Astrocyte (in vitro differentiated cells and primary cell): Measurements from ENCODE around the gene ANO4. TPM values are rescaled to one million over a fixed set of nuclear protein-coding genes. Genes with fewer than 3 reads are reported as not detected.
"Not testable (repeated sequence)": the region's sequence is repeated elsewhere in the genome, so short reads cannot be mapped to it uniquely, and the experiment has no call there.

Experiments
- DNase-seq: peaks from one replicate; pipeline ENCODE4 v3.0.0-alpha.2; 2010; ENCODE audit warnings: low read depth
- FAIRE-seq: peaks from 2 replicates; lab custom pipeline; 2011; peaks lifted over from hg19 to GRCh38; lab: Jason Lieb, UNC
- H2AFZ ChIP-seq: 2 replicates; pipeline ENCODE4 v1.6.0; 2012; ENCODE audit warnings: low read depth, low read length, inconsistent platforms
- H3K27ac ChIP-seq: 2 replicates; pipeline ENCODE4 v1.5.1; 2011; ENCODE audit warnings: low read depth, low read length, inconsistent platforms
- H3K27me3 ChIP-seq: 2 replicates; pipeline ENCODE4 v1.6.0; 2011; ENCODE audit warnings: low read length, inconsistent platforms; ENCODE audit not compliant: insufficient read depth
- H3K36me3 ChIP-seq: 2 replicates; pipeline ENCODE4 v1.5.1; 2011; ENCODE audit warnings: low read length, inconsistent platforms; ENCODE audit not compliant: insufficient read depth
- H3K4me1 ChIP-seq: 2 replicates; pipeline ENCODE4 v1.5.1; 2011; ENCODE audit warnings: low read length, inconsistent platforms; ENCODE audit not compliant: insufficient read depth
- H3K4me2 ChIP-seq: 2 replicates; pipeline ENCODE4 v1.6.0; 2012; ENCODE audit warnings: low read length, inconsistent platforms
- H3K4me3 ChIP-seq: 2 replicates; pipeline ENCODE4 v1.5.1; 2011; ENCODE audit warnings: low read depth, mild to moderate bottlenecking, low read length, inconsistent platforms; ENCODE audit not compliant: insufficient read depth
- H3K79me2 ChIP-seq: 2 replicates; pipeline ENCODE4 v1.6.0; 2012; ENCODE audit warnings: mild to moderate bottlenecking, low read length, inconsistent platforms; ENCODE audit not compliant: insufficient read depth
- H3K9ac ChIP-seq: 2 replicates; pipeline ENCODE4 v1.6.0; 2012; ENCODE audit warnings: mild to moderate bottlenecking, low read length, inconsistent platforms
- H3K9me3 ChIP-seq: 2 replicates; pipeline ENCODE4 v1.5.1; 2012; ENCODE audit warnings: low read depth, mild to moderate bottlenecking, low read length, inconsistent platforms; ENCODE audit not compliant: insufficient read depth
- H4K20me1 ChIP-seq: 2 replicates; pipeline ENCODE4 v1.6.0; 2012; ENCODE audit warnings: low read length, inconsistent platforms; ENCODE audit not compliant: insufficient read depth
- H3K27ac Mint-ChIP-seq: one replicate; pipeline ENCODE4 v1.8.0; 2021; ENCODE audit warnings: mild to moderate bottlenecking, mixed read lengths; ENCODE audit not compliant: unreplicated experiment
- H3K27me3 Mint-ChIP-seq: one replicate; pipeline ENCODE4 v1.8.0; 2021; ENCODE audit warnings: low read depth, mixed read lengths; ENCODE audit not compliant: unreplicated experiment
- H3K36me3 Mint-ChIP-seq: one replicate; pipeline ENCODE4 v1.8.0; 2021; ENCODE audit warnings: low read depth, mixed read lengths; ENCODE audit not compliant: unreplicated experiment
- H3K4me1 Mint-ChIP-seq: one replicate; pipeline ENCODE4 v1.8.0; 2021; ENCODE audit warnings: low read depth, mixed read lengths; ENCODE audit not compliant: unreplicated experiment
- H3K4me3 Mint-ChIP-seq: one replicate; pipeline ENCODE4 v1.8.0; 2021; ENCODE audit warnings: mild to moderate bottlenecking, moderate library complexity, mixed read lengths; ENCODE audit not compliant: unreplicated experiment
- H3K9me3 Mint-ChIP-seq: one replicate; pipeline ENCODE4 v1.8.0; 2021; ENCODE audit warnings: mild to moderate bottlenecking, mixed read lengths; ENCODE audit not compliant: unreplicated experiment
- CTCF ChIP-seq: IDR thresholded peaks from 2 replicates; pipeline ENCODE4 v1.5.1; 2011; ENCODE audit warnings: low read depth, mild to moderate bottlenecking, inconsistent platforms, low read length, moderate library complexity; ENCODE audit not compliant: insufficient read depth
- EZH2 ChIP-seq: IDR thresholded peaks from 2 replicates; pipeline ENCODE4 v1.6.1; 2012; ENCODE audit warnings: mild to moderate bottlenecking, low read length, inconsistent platforms; ENCODE audit not compliant: insufficient read depth
- total RNA-seq: library from RNA; stranded (reverse); gene quantifications from 2 replicates; pipeline ENCODE4 v1.2.1, GENCODE V29; 2021

Gene ANO4
- total RNA-seq, 1 donor from 2014 or later = 41.3 TPM

DNA sequence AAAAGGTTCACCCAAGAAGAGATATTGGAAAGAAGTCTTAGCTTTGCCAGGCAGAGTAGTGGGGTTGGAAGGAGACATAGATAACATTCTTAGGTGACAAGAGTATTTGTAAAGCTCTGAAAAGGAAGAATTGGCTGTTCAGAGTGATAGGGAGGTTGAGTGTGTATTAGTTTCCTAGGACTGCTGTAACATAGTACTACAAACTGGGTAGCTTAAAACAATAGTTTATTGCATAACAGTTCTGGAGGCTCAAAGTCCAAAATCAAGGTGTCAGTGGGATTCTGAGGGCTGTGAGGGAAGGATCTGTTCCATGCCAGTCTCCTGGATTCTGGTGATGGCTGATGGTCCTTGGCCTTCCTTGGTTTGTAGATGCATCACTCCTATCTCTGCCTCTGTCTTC, 258.6 kb downstream of the ANO4 start:
- peak overlapping the region; percentile 13 for H3K27ac Mint-ChIP-seq

GRCh38 chr12:101055940-101056339, 261.4 kb downstream of the ANO4 start:
- no peak overlapping the region for H3K9ac ChIP-seq
- no peaks in the 10 kb centered on the region for H3K36me3 ChIP-seq
- no peaks in the 10 kb centered on the region for H4K20me1 ChIP-seq
- H3K4me2 ChIP-seq = no peak overlapping the region
- H3K27me3 ChIP-seq = no peaks in the 10 kb centered on the region
- H2AFZ ChIP-seq = no peak overlapping the region
- H3K9me3 Mint-ChIP-seq = peaks cover 11% of the 10 kb centered on the region
- H3K27ac Mint-ChIP-seq = no peak overlapping the region
- H3K4me3 ChIP-seq = no peak overlapping the region
- H3K27ac ChIP-seq = no peak overlapping the region
- H3K27me3 Mint-ChIP-seq = no peaks in the 10 kb centered on the region
- H3K4me3 Mint-ChIP-seq = no peak overlapping the region
- FAIRE-seq (no peak), DNase-seq (no peak)
- no peaks in the 10 kb centered on the region for H3K9me3 ChIP-seq
- peaks cover 10% of the 10 kb centered on the region for H3K4me1 ChIP-seq
- peaks cover 15% of the 10 kb centered on the region for H3K36me3 Mint-ChIP-seq
- no peaks in the 10 kb centered on the region for H3K79me2 ChIP-seq
- TF ChIP-seq EZH2 = no peak
- TF ChIP-seq CTCF = no peak
- H3K4me1 Mint-ChIP-seq = peaks cover 19% of the 10 kb centered on the region

More for the DNA sequence above, 258.6 kb downstream of the ANO4 start:
- H3K27me3 Mint-ChIP-seq = no peaks in the 10 kb centered on the region
- no peak overlapping the region for H3K4me3 ChIP-seq
- no peak overlapping the region for H3K9ac ChIP-seq
- no peaks in the 10 kb centered on the region for H3K79me2 ChIP-seq
- H3K4me1 Mint-ChIP-seq = peaks cover 32% of the 10 kb centered on the region
- no peak overlapping the region for H3K4me3 Mint-ChIP-seq
- DNase-seq (no peak), FAIRE-seq (no peak)
- peaks cover 9% of the 10 kb centered on the region for H3K9me3 Mint-ChIP-seq
- H3K27me3 ChIP-seq = no peaks in the 10 kb centered on the region
- H3K27ac ChIP-seq = no peak overlapping the region
- H3K36me3 Mint-ChIP-seq = peaks cover 13% of the 10 kb centered on the region
- H3K4me2 ChIP-seq = no peak overlapping the region
- H3K4me1 ChIP-seq = peaks cover 18% of the 10 kb centered on the region
- no peaks in the 10 kb centered on the region for H4K20me1 ChIP-seq
- no peaks in the 10 kb centered on the region for H3K36me3 ChIP-seq
- TF ChIP-seq EZH2 = no peak
- no peak for TF ChIP-seq CTCF
- H3K9me3 ChIP-seq = no peaks in the 10 kb centered on the region
- no peak overlapping the region for H2AFZ ChIP-seq

DNA sequence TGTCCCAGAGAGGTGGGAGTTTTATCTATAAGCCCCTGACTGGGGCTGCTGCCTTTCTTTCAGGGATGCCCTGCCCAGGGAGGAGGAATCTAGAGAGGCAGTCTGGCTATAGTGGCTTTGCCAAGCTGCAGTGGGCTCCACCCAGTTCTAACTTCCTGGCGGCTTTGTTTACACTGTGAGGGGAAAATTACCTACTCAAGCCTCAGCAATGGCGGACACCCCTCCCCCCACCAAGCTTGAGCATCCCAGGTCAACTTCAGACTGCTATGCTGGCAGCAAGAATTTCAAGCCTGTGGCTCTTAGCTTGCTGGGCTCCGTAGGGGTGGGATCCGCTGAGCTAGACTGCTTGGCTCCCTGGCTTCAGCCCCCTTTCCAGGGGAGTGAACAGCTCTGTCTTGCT, 267.9 kb downstream of the ANO4 start:
- not testable (repeated sequence) for H3K4me3 Mint-ChIP-seq, H3K4me1 Mint-ChIP-seq, DNase-seq, H3K27ac Mint-ChIP-seq, H3K27me3 Mint-ChIP-seq, H3K9me3 ChIP-seq, H3K9ac ChIP-seq, H3K4me2 ChIP-seq, H2AFZ ChIP-seq, H3K4me3 ChIP-seq, H3K27ac ChIP-seq, H3K79me2 ChIP-seq, H4K20me1 ChIP-seq, H3K36me3 ChIP-seq, FAIRE-seq, H3K27me3 ChIP-seq, H3K4me1 ChIP-seq
- Mint-ChIP-seq H3K9me3 (peaks cover 12% of the 10 kb centered on the region), H3K36me3 (peaks cover 30% of the 10 kb centered on the region)
